H1 (cell line): Measurements from ENCODE around the gene GRID1. TPM values are rescaled to one million over a fixed set of nuclear protein-coding genes. Genes with fewer than 3 reads are reported as not detected.

Experiments used
- CTCF ChIA-PET: fragments of 300-600 bp; sonication (Branson Sonifier 250); formaldehyde crosslinking; loops from one replicate; lab custom pipeline; 2021; ENCODE audit not compliant: partially characterized antibody; lab: Charles Lee
- POLR2A ChIA-PET: fragments of 300-600 bp; sonication (Branson Sonifier 250); formaldehyde crosslinking; loops from one replicate; lab custom pipeline; 2021; ENCODE audit warnings: inconsistent platforms; ENCODE audit not compliant: partially characterized antibody; lab: Charles Lee
- DNase-seq, 2 experiments: peaks; one replicate each; pipeline versions ENCODE4 v3.0.0 to v3.0.0-alpha.2; 2010 to 2022; ENCODE audit warnings: low spot score in 2 of 2, low read depth in 1 of 2, mixed read lengths in 1 of 2
- FAIRE-seq: peaks from 2 replicates; lab custom pipeline; 2011; peaks lifted over from hg19 to GRCh38; lab: Jason Lieb, UNC
- H2AFZ ChIP-seq: 2 replicates; pipeline ENCODE4 v1.8.1; 2012; ENCODE audit warnings: low read length, inconsistent platforms
- H2AK5ac ChIP-seq: 2 replicates; pipeline ENCODE4 v1.6.1; 2013; ENCODE audit warnings: low read depth, low read length
- H2BK120ac ChIP-seq: replicated peaks from 2 replicates; pipeline ENCODE3; 2013; ENCODE audit warnings: low read depth, low read length, inconsistent platforms
- H2BK12ac ChIP-seq: 2 replicates; pipeline ENCODE4 v1.6.1; 2013; ENCODE audit warnings: low read depth, low read length
- H2BK15ac ChIP-seq: 2 replicates; pipeline ENCODE4 v1.6.1; 2013; ENCODE audit warnings: low read length
- H2BK20ac ChIP-seq: 2 replicates; pipeline ENCODE4 v1.6.1; 2013; ENCODE audit warnings: low read length
- H2BK5ac ChIP-seq: 2 replicates; pipeline ENCODE4 v1.6.1; 2013; ENCODE audit warnings: low read depth, low read length
- H3K14ac ChIP-seq: 2 replicates; pipeline ENCODE4 v1.6.1; 2013; ENCODE audit warnings: inconsistent platforms; ENCODE audit not compliant: insufficient read length
- H3K18ac ChIP-seq: 2 replicates; pipeline ENCODE4 v1.6.1; 2013; ENCODE audit warnings: low read length; ENCODE audit errors: extremely low read depth
- H3K23ac ChIP-seq: 2 replicates; pipeline ENCODE4 v1.6.1; 2013; ENCODE audit warnings: inconsistent platforms; ENCODE audit not compliant: insufficient read length
- H3K23me2 ChIP-seq: 2 replicates; pipeline ENCODE4 v1.6.1; 2013; ENCODE audit warnings: low read depth, low read length
- H3K27ac ChIP-seq: 2 replicates; pipeline ENCODE4 v1.6.1; 2011; ENCODE audit warnings: low read depth, low read length, inconsistent platforms
- H3K27me3 ChIP-seq, 4 experiments: replicated peaks in 1 of 4; 1 replicate in 1 of 4; 2 replicates in 3 of 4; pipeline versions ENCODE4 v1.6.1 to v1.8.1; 2011 to 2013; ENCODE audit warnings: low read length in 3 of 4, mild to moderate bottlenecking in 3 of 4, inconsistent platforms in 2 of 4, mixed read lengths in 2 of 4, moderate library complexity in 1 of 4; ENCODE audit not compliant: control insufficient read depth in 3 of 4, insufficient read depth in 3 of 4; ENCODE audit errors: extremely low read depth in 1 of 4
- H3K36me3 ChIP-seq, 4 experiments: 2 replicates each; pipeline versions ENCODE4 v1.6.1 to v1.8.1; 2011 to 2013; ENCODE audit warnings: mild to moderate bottlenecking in 4 of 4, low read length in 3 of 4, moderate library complexity in 2 of 4, control low read depth in 1 of 4, inconsistent platforms in 1 of 4; ENCODE audit not compliant: insufficient read depth in 4 of 4, control insufficient read depth in 2 of 4
- H3K4ac ChIP-seq: replicated peaks from 2 replicates; pipeline ENCODE3; 2013; ENCODE audit warnings: low read length, low read depth, mixed read lengths, inconsistent platforms; ENCODE audit not compliant: insufficient read length
- H3K4me1 ChIP-seq, 4 experiments: replicated peaks in 1 of 4; 1 replicate in 1 of 4; 2 replicates in 3 of 4; pipeline versions ENCODE4 v1.6.1 to v1.8.1; 2011 to 2013; ENCODE audit warnings: low read length in 3 of 4, inconsistent platforms in 2 of 4, mixed read lengths in 1 of 4; ENCODE audit not compliant: insufficient read depth in 4 of 4, control insufficient read depth in 3 of 4
- H3K4me2 ChIP-seq, 2 experiments: 2 replicates each; pipeline versions ENCODE4 v1.6.1 to v1.8.1; 2011 to 2013; ENCODE audit warnings: low read depth in 2 of 2, low read length in 2 of 2, control low read depth in 1 of 2, inconsistent platforms in 1 of 2, mild to moderate bottlenecking in 1 of 2; ENCODE audit not compliant: insufficient read depth in 1 of 2
- H3K4me3 ChIP-seq, 4 experiments: fragments of 200-600, 300-600 bp in 1 of 4; sonication (generic), shearing (Covaris generic), sonication (Bioruptor Twin) in 1 of 4; 2 replicates each; pipeline versions ENCODE4 v1.5.1 to v1.8.1; 2011 to 2016; ENCODE audit warnings: low read length in 4 of 4, low read depth in 3 of 4, control low read depth in 2 of 4, inconsistent platforms in 2 of 4, mild to moderate bottlenecking in 2 of 4, mixed read lengths in 1 of 4, moderate library complexity in 1 of 4; ENCODE audit not compliant: insufficient read depth in 2 of 4; ENCODE audit errors: extremely low read depth in 1 of 4
- H3K56ac ChIP-seq: replicated peaks from 2 replicates; pipeline ENCODE3; 2013; ENCODE audit warnings: low read depth, mild to moderate bottlenecking, mixed read lengths, low read length, inconsistent platforms; ENCODE audit not compliant: insufficient read length
- H3K79me1 ChIP-seq: 2 replicates; pipeline ENCODE4 v1.6.1; 2013; ENCODE audit warnings: low read depth, low read length, control low read depth
- H3K79me2 ChIP-seq, 2 experiments: 2 replicates each; pipeline versions ENCODE4 v1.6.1 to v1.8.1; 2012 to 2013; ENCODE audit warnings: low read length in 2 of 2, mild to moderate bottlenecking in 2 of 2, inconsistent platforms in 1 of 2; ENCODE audit not compliant: insufficient read depth in 2 of 2, control insufficient read depth in 1 of 2
- H3K9ac ChIP-seq, 4 experiments: replicated peaks in 1 of 4; 1 replicate in 1 of 4; 2 replicates in 3 of 4; pipeline versions ENCODE4 v1.6.1 to v1.8.1; 2011 to 2013; ENCODE audit warnings: low read depth in 3 of 4, low read length in 3 of 4, control low read depth in 2 of 4, mild to moderate bottlenecking in 2 of 4, moderate library complexity in 2 of 4, inconsistent platforms in 1 of 4; ENCODE audit errors: extremely low read depth in 1 of 4
- H3K9me3 ChIP-seq, 2 experiments: 2 replicates each; pipeline versions ENCODE4 v1.6.1 to v1.8.1; 2012 to 2013; ENCODE audit warnings: mild to moderate bottlenecking in 2 of 2, moderate library complexity in 2 of 2, control low read depth in 1 of 2, inconsistent platforms in 1 of 2, low read depth in 1 of 2, low read length in 1 of 2, mixed read lengths in 1 of 2; ENCODE audit not compliant: insufficient read depth in 2 of 2
- H4K20me1 ChIP-seq, 2 experiments: replicated peaks in 1 of 2; 2 replicates each; pipeline versions ENCODE3 to v1.8.1; 2011 to 2013; ENCODE audit warnings: inconsistent platforms in 2 of 2, low read length in 2 of 2, mild to moderate bottlenecking in 1 of 2; ENCODE audit not compliant: insufficient read depth in 2 of 2, control insufficient read depth in 1 of 2
- H4K5ac ChIP-seq: 2 replicates; pipeline ENCODE4 v1.6.1; 2013; ENCODE audit warnings: low read length, low read depth, mixed read lengths, inconsistent platforms; ENCODE audit not compliant: insufficient read length
- H4K8ac ChIP-seq: 2 replicates; pipeline ENCODE4 v1.8.0; 2013; ENCODE audit warnings: mild to moderate bottlenecking, moderate library complexity, low read length, inconsistent platforms; ENCODE audit not compliant: insufficient read depth; ENCODE audit errors: extremely low read depth
- H4K91ac ChIP-seq: replicated peaks from 2 replicates; pipeline ENCODE3; 2013; ENCODE audit warnings: low read length, mixed read lengths, inconsistent platforms; ENCODE audit not compliant: insufficient read length
- ASH2L ChIP-seq: fragments of 200-600, 300-600 bp; sonication (generic); IDR thresholded peaks from one replicate; pipeline ENCODE4 v1.7.1; 2017; ENCODE audit warnings: low read length
- BRCA1 ChIP-seq: IDR thresholded peaks from 2 replicates; pipeline ENCODE4 v1.6.1; 2012; ENCODE audit warnings: low read depth, low read length, improper control_type of control experiment
- CTBP2 ChIP-seq: IDR thresholded peaks from 2 replicates; pipeline ENCODE4 v1.7.0; 2011; ENCODE audit warnings: borderline replicate concordance, mild to moderate bottlenecking, moderate library complexity, mixed read lengths, low read length; ENCODE audit not compliant: insufficient read depth, insufficient read length
- CTCF ChIP-seq, 3 experiments: IDR thresholded peaks; 1 replicate in 2 of 3; 2 replicates in 1 of 3; pipeline versions ENCODE4 v1.5.1 to v1.6.1; 2011; ENCODE audit warnings: low read length in 3 of 3, mild to moderate bottlenecking in 3 of 3, inconsistent platforms in 2 of 3, low read depth in 1 of 3, moderate library complexity in 1 of 3; ENCODE audit not compliant: insufficient read depth in 1 of 3; ENCODE audit errors: control extremely low read depth in 1 of 3
- KDM5A ChIP-seq: fragments of 200-600 bp; IDR thresholded peaks from 2 replicates; pipeline ENCODE4 v1.7.1; 2012; ENCODE audit warnings: mild to moderate bottlenecking, low read length, inconsistent platforms, mixed read lengths
- SP1 ChIP-seq: IDR thresholded peaks from 2 replicates; pipeline ENCODE4 v1.6.1; 2011; ENCODE audit warnings: low read depth, low read length
- SP2 ChIP-seq: IDR thresholded peaks from 2 replicates; pipeline ENCODE4 v1.6.1; 2012; ENCODE audit warnings: mild to moderate bottlenecking, low read length, inconsistent platforms
- TBP ChIP-seq: IDR thresholded peaks from 2 replicates; pipeline ENCODE4 v1.6.1; 2011; ENCODE audit warnings: low read depth, low read length, improper control_type of control experiment
- ZNF274 ChIP-seq: IDR thresholded peaks from 2 replicates; pipeline ENCODE4 v1.7.0; 2012; ENCODE audit warnings: low read length, borderline replicate concordance; ENCODE audit errors: extremely low read depth
- WGBS, 2 experiments: shearing (Covaris generic) in 1 of 2; methylation state at CpG; one replicate each; pipeline versions ENCODE4 v1.1.6 to v1.1.7; 2013 to 2015; ENCODE audit warnings: low lambda C conversion rate in 2 of 2, mixed read lengths in 2 of 2, inconsistent platforms in 1 of 2, low coverage in 1 of 2, missing lambda C conversion rate in 1 of 2; ENCODE audit not compliant: insufficient replicate concordance in 2 of 2, insufficient coverage in 1 of 2, insufficient read length in 1 of 2; ENCODE audit errors: extremely low coverage in 1 of 2, missing lambda C conversion rate in 1 of 2; 5-methylcytosine and 5-hydroxymethylcytosine counted together
- polyA plus RNA-seq, 7 experiments: library from polyadenylated mRNA; depleted of rRNA in 3 of 7; stranded (reverse) in 5 of 7; unstranded in 2 of 7; fragments of >200 nt in 5 of 7; fragments of 200-250 nt in 2 of 7; gene quantifications; 1 replicate in 5 of 7; 2 replicates in 1 of 7; 4 replicates in 1 of 7; pipeline versions ENCODE4 v1.2.1 to v1.2.3, GENCODE V29; 2011 to 2013; ENCODE audit warnings: missing spikeins in 2 of 7, mixed read lengths in 2 of 7
- total RNA-seq: library from RNA; stranded (reverse); fragmentation: NEBNext Ultra II Directional; extraction: Animal tissue kit (Norgen Biotek cat#: 25700); gene quantifications from 2 replicates; pipeline ENCODE4 v1.2.1, GENCODE V29; 2021
- TF ChIP-seq, protein P1 (sequence below): IDR thresholded peaks from 2 replicates; pipeline ENCODE4 v1.6.1; 2011; ENCODE audit warnings: low read length, improper control_type of control experiment
- TF ChIP-seq, protein P2 (sequence below): IDR thresholded peaks from 2 replicates; pipeline ENCODE4 v1.6.1; 2012; ENCODE audit warnings: inconsistent platforms

The GRID1 gene
- total and polyA plus RNA-seq, 2 of the 8 experiments (the other 6 are each of a cell fraction or from before 2014, with no cell fraction given) = 0.22 to 0.30 TPM

GRCh38 chr10:85696893-85697292 lies 669.7 kb downstream of the GRID1 start:
- Histone ChIP-seq H3K27me3 (peaks cover 0 to 1% (median 0%) of the 10 kb centered on the region in 4 experiments; a peak in 1 of 7 replicates), H2BK120ac (no peak overlapping the region), H4K20me1 (no peaks in the 10 kb centered on the region), H3K56ac (no peak overlapping the region), H3K4me1 (no peaks in the 10 kb centered on the region), H3K36me3 (no peaks in the 10 kb centered on the region), H3K4ac (no peak overlapping the region), H2BK5ac (no peak overlapping the region), H3K9ac (no peak overlapping the region), H3K4me2 (no peak overlapping the region), H2BK20ac (no peak overlapping the region), H3K9me3 (no peaks in the 10 kb centered on the region), H3K14ac (no peak overlapping the region), H2BK15ac (no peak overlapping the region), H3K23me2 (no peaks in the 10 kb centered on the region), H2AK5ac (no peak overlapping the region), H3K79me2 (no peaks in the 10 kb centered on the region), H3K18ac (no peak overlapping the region), H4K5ac (no peak overlapping the region), H2AFZ (no peak overlapping the region), H3K4me3 (no peak overlapping the region), H4K91ac (no peak overlapping the region), H4K8ac (no peak overlapping the region), H3K23ac (no peak overlapping the region), H3K27ac (no peak overlapping the region), H2BK12ac (no peak overlapping the region), H3K79me1 (no peaks in the 10 kb centered on the region)
- DNase-seq (no peak), FAIRE-seq (no peak)
- ChIA-PET POLR2A (no interaction called here), CTCF (no interaction called here)
- WGBS, 2 experiments = 92% methylated on average over 1 of the region's 1 CpG; no CpG with 5 or more reads in 1 of the 2 experiments
- no peak for TF ChIP-seq KDM5A
- no peak for TF ChIP-seq SP1
- TF ChIP-seq SP2 = no peak
- no peak for TF ChIP-seq TBP
- no peak for TF ChIP-seq CTBP2
- no peak for TF ChIP-seq ASH2L
- no peak for TF ChIP-seq ZNF274
- no peak for TF ChIP-seq BRCA1
- TF ChIP-seq, protein P1, sequence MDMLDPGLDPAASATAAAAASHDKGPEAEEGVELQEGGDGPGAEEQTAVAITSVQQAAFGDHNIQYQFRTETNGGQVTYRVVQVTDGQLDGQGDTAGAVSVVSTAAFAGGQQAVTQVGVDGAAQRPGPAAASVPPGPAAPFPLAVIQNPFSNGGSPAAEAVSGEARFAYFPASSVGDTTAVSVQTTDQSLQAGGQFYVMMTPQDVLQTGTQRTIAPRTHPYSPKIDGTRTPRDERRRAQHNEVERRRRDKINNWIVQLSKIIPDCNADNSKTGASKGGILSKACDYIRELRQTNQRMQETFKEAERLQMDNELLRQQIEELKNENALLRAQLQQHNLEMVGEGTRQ = no peak
- TF ChIP-seq CTCF (IDR thresholded peaks at IDR 0.05; ENCODE audit: control extremely low read depth in 1 of 3, insufficient read depth in 1 of 3, low read depth in 1 of 3, low read length in 3 of 3) = no peak
- TF ChIP-seq, protein P2, sequence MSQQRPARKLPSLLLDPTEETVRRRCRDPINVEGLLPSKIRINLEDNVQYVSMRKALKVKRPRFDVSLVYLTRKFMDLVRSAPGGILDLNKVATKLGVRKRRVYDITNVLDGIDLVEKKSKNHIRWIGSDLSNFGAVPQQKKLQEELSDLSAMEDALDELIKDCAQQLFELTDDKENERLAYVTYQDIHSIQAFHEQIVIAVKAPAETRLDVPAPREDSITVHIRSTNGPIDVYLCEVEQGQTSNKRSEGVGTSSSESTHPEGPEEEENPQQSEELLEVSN = no peak
